Fibroblast of lung (primary cell): ENCODE results near the gene COMTD1. TPM values are rescaled to one million over a fixed set of nuclear protein-coding genes. Genes with fewer than 3 reads are reported as not detected.

ENCODE experiments used
- DNase-seq, 2 donors: peaks; one replicate each; pipeline versions ENCODE4 v3.0.0 to v3.0.0-alpha.2; 2010; ENCODE audit warnings: low read depth in 2 of 2
- H2AFZ ChIP-seq: 2 replicates; pipeline ENCODE4 v1.5.1; 2012; ENCODE audit warnings: low read length, control low read depth, inconsistent platforms
- H3K27ac ChIP-seq: 2 replicates; pipeline ENCODE4 v1.5.1; 2011; ENCODE audit warnings: low read length, control low read depth; ENCODE audit not compliant: insufficient read depth
- H3K27me3 ChIP-seq: 2 replicates; pipeline ENCODE4 v1.5.1; 2011; ENCODE audit warnings: mild to moderate bottlenecking, low read length; ENCODE audit not compliant: control insufficient read depth, insufficient read depth
- H3K36me3 ChIP-seq: 2 replicates; pipeline ENCODE4 v1.5.1; 2011; ENCODE audit warnings: low read length; ENCODE audit not compliant: control insufficient read depth, insufficient read depth
- H3K4me1 ChIP-seq: 2 replicates; pipeline ENCODE4 v1.5.1; 2011; ENCODE audit warnings: low read length; ENCODE audit not compliant: control insufficient read depth, insufficient read depth; ENCODE audit errors: extremely low read depth
- H3K4me2 ChIP-seq: 2 replicates; pipeline ENCODE4 v1.5.1; 2011; ENCODE audit warnings: low read length, control low read depth; ENCODE audit not compliant: insufficient read depth; ENCODE audit errors: extremely low read depth
- H3K4me3 ChIP-seq, 4 experiments: fragments of 200-600 bp in 1 of 4; sonication (generic) in 1 of 4; replicated peaks in 1 of 4; 2 replicates each; pipeline ENCODE4 v1.5.1; 2011 to 2016; ENCODE audit warnings: low read length in 4 of 4, low read depth in 3 of 4, mild to moderate bottlenecking in 3 of 4, control low read depth in 2 of 4, inconsistent platforms in 1 of 4, mixed read lengths in 1 of 4; ENCODE audit not compliant: insufficient read depth in 1 of 4; ENCODE audit errors: control extremely low read depth in 1 of 4
- H3K79me2 ChIP-seq: 2 replicates; pipeline ENCODE4 v1.5.1; 2012; ENCODE audit warnings: mild to moderate bottlenecking, low read length, inconsistent platforms; ENCODE audit not compliant: control insufficient read depth, insufficient read depth
- H3K9ac ChIP-seq: 2 replicates; pipeline ENCODE4 v1.5.1; 2011; ENCODE audit warnings: mild to moderate bottlenecking, low read length, control low read depth; ENCODE audit not compliant: insufficient read depth
- H3K9me3 ChIP-seq: 2 replicates; pipeline ENCODE4 v1.5.1; 2012; ENCODE audit warnings: low read depth, low read length; ENCODE audit not compliant: control insufficient read depth, insufficient read depth
- H4K20me1 ChIP-seq: 2 replicates; pipeline ENCODE4 v1.5.1; 2011; ENCODE audit warnings: low read length; ENCODE audit not compliant: control insufficient read depth, insufficient read depth; ENCODE audit errors: extremely low read depth
- EZH2 ChIP-seq: IDR thresholded peaks from 2 replicates; pipeline ENCODE4 v1.5.1; 2012; ENCODE audit warnings: low read length, control low read depth, mild to moderate bottlenecking; ENCODE audit errors: missing control alignments
- polyA plus RNA-seq, 2 donors: library from polyadenylated mRNA; depleted of rRNA in 1 of 2; stranded (reverse) in 1 of 2; unstranded in 1 of 2; fragments of >200 nt; gene quantifications; 2 replicates each; pipeline ENCODE4 v1.2.1, GENCODE V29; 2011 to 2012; ENCODE audit warnings: missing spikeins in 1 of 2
- total RNA-seq: library from RNA; depleted of rRNA; stranded (reverse); fragments of >200 nt; gene quantifications from 2 replicates; pipeline ENCODE4 v1.2.1, GENCODE V29; 2014
- TF ChIP-seq, protein P1 (sequence below), 2 donors: IDR thresholded peaks in 1 of 2; conservative IDR thresholded peaks in 1 of 2; 1 replicate in 1 of 2; 2 replicates in 1 of 2; pipeline ENCODE4 v1.5.1; 2011 to 2012; ENCODE audit warnings: low read length in 2 of 2, control low read depth in 1 of 2, inconsistent platforms in 1 of 2, low read depth in 1 of 2, mild to moderate bottlenecking in 1 of 2

Gene COMTD1
- total and polyA plus RNA-seq, 2 donors (not counting 1 experiment from before 2014, with no cell fraction given), result 2.0 to 8.3 TPM

DNA sequence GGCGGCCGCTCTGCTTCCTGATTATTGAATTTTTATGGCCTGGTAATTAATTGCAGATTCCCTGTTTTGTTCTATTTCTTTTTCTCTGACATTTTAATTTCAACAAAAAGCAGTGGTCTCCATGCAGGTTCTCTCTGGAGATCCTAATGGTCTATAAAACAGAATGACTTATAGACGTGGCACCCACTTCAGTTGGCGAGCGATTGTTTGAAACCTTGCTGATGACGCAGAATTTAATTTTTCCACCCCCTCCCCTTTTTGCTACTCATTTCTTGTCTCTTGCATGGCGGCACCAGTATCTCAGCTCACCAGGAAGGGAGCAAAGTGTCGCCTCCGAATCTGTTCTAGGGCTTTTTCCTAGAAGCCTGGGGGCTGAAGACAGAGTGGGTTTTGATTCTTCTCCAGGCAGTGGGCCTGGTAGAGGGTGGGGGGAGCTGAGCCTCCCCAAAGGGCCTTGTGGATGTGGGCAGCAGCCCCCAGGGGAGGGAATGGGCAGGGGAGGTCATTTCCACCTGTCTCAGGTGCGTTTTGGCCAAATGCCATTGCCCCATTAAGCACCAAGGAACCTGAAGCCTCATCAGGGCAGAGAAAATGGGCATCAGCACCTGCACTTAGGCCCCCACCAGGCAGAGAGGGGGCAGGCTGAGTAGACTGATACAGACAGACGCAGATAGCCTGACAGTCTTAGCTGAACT, 3.5 kb upstream of the COMTD1 start:
- no peaks in the 10 kb centered on the region for H4K20me1 ChIP-seq
- no peak for DNase-seq
- TF ChIP-seq EZH2, result no peak
- TF ChIP-seq, protein P1, sequence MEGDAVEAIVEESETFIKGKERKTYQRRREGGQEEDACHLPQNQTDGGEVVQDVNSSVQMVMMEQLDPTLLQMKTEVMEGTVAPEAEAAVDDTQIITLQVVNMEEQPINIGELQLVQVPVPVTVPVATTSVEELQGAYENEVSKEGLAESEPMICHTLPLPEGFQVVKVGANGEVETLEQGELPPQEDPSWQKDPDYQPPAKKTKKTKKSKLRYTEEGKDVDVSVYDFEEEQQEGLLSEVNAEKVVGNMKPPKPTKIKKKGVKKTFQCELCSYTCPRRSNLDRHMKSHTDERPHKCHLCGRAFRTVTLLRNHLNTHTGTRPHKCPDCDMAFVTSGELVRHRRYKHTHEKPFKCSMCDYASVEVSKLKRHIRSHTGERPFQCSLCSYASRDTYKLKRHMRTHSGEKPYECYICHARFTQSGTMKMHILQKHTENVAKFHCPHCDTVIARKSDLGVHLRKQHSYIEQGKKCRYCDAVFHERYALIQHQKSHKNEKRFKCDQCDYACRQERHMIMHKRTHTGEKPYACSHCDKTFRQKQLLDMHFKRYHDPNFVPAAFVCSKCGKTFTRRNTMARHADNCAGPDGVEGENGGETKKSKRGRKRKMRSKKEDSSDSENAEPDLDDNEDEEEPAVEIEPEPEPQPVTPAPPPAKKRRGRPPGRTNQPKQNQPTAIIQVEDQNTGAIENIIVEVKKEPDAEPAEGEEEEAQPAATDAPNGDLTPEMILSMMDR (conservative IDR thresholded peaks at IDR 0.05 in 1 of 2, IDR thresholded peaks at IDR 0.05 in 1 of 2; ENCODE audit: low read depth in 1 of 2, low read length in 2 of 2), result no peak

DNA sequence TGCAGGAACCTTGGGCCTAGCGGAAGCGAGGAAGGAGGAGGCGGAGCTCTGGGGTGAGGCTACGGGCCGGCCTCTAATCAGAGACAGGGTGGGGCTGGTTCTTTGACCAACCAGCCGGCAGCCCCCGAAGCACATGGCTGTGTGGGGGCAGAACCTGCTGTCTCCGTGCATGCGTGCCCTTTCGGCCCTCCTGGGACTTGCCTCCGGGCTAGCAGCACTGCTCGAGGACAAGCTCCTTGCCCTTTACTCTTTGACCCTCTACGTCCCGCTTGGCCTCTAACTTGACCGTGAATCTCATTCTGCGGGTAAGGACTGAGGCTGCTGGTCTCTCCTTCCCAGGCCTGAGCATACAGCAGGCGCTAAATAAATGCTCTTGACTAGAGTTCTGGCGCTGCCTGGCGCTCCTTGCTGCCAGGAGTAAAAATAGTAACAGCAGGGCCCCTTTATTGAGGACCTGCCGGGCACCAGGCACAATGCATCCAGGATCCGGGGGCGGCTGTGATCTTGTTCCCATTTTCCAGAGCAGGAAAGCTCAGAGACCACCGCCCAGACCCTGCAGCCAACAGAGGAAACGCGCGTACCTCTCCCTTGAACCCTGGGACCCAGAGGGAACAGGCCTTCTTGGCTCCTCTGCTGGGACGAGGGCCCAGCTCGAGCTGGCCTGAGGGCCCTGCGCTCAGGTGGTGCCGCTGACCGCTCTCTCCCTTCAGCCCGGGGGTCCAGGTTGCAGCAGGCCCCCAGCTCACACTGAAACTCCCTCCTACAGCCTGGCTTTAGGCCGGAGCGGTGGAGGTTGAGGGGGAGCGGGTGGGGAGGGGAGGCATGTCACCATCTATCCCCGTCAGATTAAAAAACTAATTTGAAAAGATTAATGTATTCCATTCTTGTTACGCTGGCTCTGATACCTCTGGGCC, 2.7 kb upstream of the COMTD1 start:
- H3K27me3 ChIP-seq, result peaks cover 2% of the 10 kb centered on the region
- DNase-seq, result no peak
- no peak for TF ChIP-seq EZH2
- TF ChIP-seq, protein P1 (conservative IDR thresholded peaks at IDR 0.05 in 1 of 2, IDR thresholded peaks at IDR 0.05 in 1 of 2; ENCODE audit: low read depth in 1 of 2, low read length in 2 of 2), result no peak
- H3K9ac ChIP-seq, result no peak overlapping the region
- H3K4me1 ChIP-seq, result peaks cover 5% of the 10 kb centered on the region
- H3K4me2 ChIP-seq, result no peak overlapping the region
- H3K9me3 ChIP-seq, result no peaks in the 10 kb centered on the region
- H3K4me3 ChIP-seq, result no peak overlapping the region
- H3K27ac ChIP-seq, result no peak overlapping the region
- no peaks in the 10 kb centered on the region for H3K79me2 ChIP-seq
- H3K36me3 ChIP-seq, result no peaks in the 10 kb centered on the region
- no peaks in the 10 kb centered on the region for H4K20me1 ChIP-seq
- H2AFZ ChIP-seq, result no peak overlapping the region

More for the DNA sequence above, 3.5 kb upstream of the COMTD1 start:
- Histone ChIP-seq H3K4me2 (no peak overlapping the region), H3K79me2 (no peaks in the 10 kb centered on the region), H3K4me1 (peaks cover 5% of the 10 kb centered on the region), H2AFZ (no peak overlapping the region), H3K36me3 (no peaks in the 10 kb centered on the region), H3K27me3 (peaks cover 2% of the 10 kb centered on the region), H3K9ac (no peak overlapping the region), H3K27ac (no peak overlapping the region), H3K9me3 (no peaks in the 10 kb centered on the region), H3K4me3 (no peak overlapping the region)

DNA sequence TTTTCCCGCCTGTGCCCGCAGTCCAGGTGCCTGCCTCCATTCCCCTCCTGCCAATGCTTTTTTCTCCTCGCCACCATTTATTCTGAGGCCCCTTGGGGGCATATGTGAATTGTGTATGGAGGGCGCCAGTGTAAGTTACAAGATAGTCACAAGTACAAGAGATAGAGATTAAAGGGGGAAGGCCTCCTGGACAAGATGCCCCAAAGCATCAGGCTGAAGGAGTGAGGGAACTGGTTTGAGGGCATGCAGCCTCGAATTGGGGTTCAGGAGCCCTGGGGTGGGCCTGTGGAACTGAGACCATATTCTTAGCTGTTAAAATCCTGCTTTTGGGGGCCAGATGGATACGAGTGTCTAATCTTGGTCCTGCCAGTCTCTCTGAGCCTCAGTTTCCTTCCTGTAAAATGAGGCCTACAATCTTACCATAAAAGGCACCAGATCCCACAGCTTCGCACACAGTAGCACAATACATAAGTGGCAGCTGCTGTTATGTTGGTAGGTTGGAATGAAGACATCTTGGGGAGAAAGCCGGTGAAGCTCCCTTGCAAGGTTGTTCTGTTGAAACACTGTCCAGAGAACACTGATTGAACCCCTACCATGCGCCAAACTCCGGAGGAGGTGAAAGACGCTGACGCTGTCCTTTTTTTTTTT, 545 bp upstream of the COMTD1 start:
- H3K79me2 ChIP-seq, result no peaks in the 10 kb centered on the region
- H2AFZ ChIP-seq, result no peak overlapping the region
- peaks cover 9% of the 10 kb centered on the region for H3K36me3 ChIP-seq
- TF ChIP-seq EZH2, result no peak
- TF ChIP-seq, protein P1 (conservative IDR thresholded peaks at IDR 0.05 in 1 of 2, IDR thresholded peaks at IDR 0.05 in 1 of 2; ENCODE audit: low read depth in 1 of 2, low read length in 2 of 2), result no peak
- H3K4me1 ChIP-seq, result peaks cover 5% of the 10 kb centered on the region
- no peak overlapping the region for H3K4me3 ChIP-seq
- H3K9me3 ChIP-seq, result no peaks in the 10 kb centered on the region
- H3K4me2 ChIP-seq, result no peak overlapping the region
- no peaks in the 10 kb centered on the region for H4K20me1 ChIP-seq
- no peaks in the 10 kb centered on the region for H3K27me3 ChIP-seq
- no peak overlapping the region for H3K9ac ChIP-seq
- DNase-seq, result no peak
- H3K27ac ChIP-seq, result no peak overlapping the region
